Activated CD4-positive, alpha-beta memory T cell treated with anti-CD3 and anti-CD28 coated beads for 36 hours (primary cell): ENCODE data around the gene SNX21. TPM values are rescaled to one million over a fixed set of nuclear protein-coding genes. Genes with fewer than 3 reads are reported as not detected.
A peak's percentile ranks its signal among the peaks of the same experiment; 100 is the strongest.
"Not testable (repeated sequence)": the region's sequence is repeated elsewhere in the genome, so short reads cannot be mapped to it uniquely, and the experiment has no call there.

ENCODE experiments used
- CTCF ChIA-PET: fragments of 350-600 bp; sonication (Branson Sonifier 250); formaldehyde crosslinking; loops from one replicate; lab custom pipeline; 2021; ENCODE audit warnings: antibody characterized with exemption, inconsistent platforms; lab: Charles Lee
- POLR2A ChIA-PET: fragments of 350-600 bp; sonication (Branson Sonifier 250); formaldehyde crosslinking; loops from one replicate; lab custom pipeline; 2021; ENCODE audit warnings: antibody characterized with exemption; lab: Charles Lee
- DNase-seq: peaks from one replicate; pipeline ENCODE4 v3.0.0-alpha.2; 2020
- H3K27ac Mint-ChIP-seq: one replicate; pipeline ENCODE4 v1.8.0; 2021; ENCODE audit warnings: mixed read lengths
- H3K27me3 Mint-ChIP-seq: one replicate; pipeline ENCODE4 v1.8.0; 2021; ENCODE audit warnings: mixed read lengths
- H3K36me3 Mint-ChIP-seq: one replicate; pipeline ENCODE4 v1.8.0; 2021; ENCODE audit warnings: mixed read lengths
- H3K4me1 Mint-ChIP-seq: one replicate; pipeline ENCODE4 v1.8.0; 2021; ENCODE audit warnings: low read depth, mixed read lengths
- H3K4me3 Mint-ChIP-seq: one replicate; pipeline ENCODE4 v1.8.0; 2021; ENCODE audit warnings: mild to moderate bottlenecking, mixed read lengths
- H3K9me3 Mint-ChIP-seq: one replicate; pipeline ENCODE4 v1.8.0; 2021; ENCODE audit warnings: mixed read lengths
- intact Hi-C: fragments of 100-400 bp; cut with micrococcal nuclease; formaldehyde crosslinking; loops from one replicate; pipeline ENCODE4 v1.15.1; 2023
- total RNA-seq, 2 experiments: library from RNA; stranded (reverse); gene quantifications; one replicate each; pipeline ENCODE4 v1.2.3, GENCODE V29; 2021

SNX21 gene, protein sequence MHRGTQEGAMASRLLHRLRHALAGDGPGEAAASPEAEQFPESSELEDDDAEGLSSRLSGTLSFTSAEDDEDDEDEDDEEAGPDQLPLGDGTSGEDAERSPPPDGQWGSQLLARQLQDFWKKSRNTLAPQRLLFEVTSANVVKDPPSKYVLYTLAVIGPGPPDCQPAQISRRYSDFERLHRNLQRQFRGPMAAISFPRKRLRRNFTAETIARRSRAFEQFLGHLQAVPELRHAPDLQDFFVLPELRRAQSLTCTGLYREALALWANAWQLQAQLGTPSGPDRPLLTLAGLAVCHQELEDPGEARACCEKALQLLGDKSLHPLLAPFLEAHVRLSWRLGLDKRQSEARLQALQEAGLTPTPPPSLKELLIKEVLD
- 1 to 10 TPM; 1.8 to 2.2 TPM for total RNA-seq

DNA sequence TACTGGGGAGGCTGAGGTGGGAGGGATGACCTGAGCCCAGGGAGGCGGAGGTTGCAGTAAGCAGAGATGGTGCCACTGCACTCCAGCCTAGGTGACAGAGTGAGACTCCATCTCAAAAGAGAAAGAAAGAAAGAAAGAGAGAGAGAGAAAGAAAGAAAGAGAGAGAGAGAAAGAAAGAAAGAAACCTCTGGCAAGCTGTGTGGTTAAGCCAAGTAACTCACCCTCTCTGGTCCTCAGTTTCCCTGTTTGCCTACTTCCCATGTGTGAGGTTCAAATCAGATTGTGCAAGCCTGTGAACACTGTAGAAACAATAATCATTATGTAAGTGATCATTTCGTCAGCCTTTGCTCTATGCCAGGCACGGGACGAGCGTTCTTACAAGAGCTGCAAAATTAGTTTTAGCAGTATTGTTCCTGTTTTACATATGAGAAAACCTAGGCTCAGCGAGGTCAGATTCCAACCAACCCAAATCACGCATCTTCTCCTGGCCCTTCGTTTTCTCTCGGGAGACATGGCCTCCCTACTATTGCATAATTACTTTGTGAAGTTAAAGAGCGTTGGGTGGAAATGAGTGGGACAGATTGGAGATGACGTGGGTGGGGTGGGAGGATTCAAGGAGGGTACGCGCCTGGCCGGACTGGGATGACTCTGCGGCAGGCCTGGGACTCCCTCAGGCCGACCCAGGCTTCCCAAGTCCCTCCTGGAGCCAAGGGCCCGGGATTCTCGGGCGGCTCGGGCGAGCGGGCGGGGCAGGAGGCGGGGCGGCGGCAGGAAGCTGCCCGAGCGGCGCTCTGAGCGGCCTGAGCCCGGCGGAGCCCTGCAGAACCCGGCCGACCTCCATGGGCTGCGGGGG, at the start of gene SNX21:
SNX21 (plus strand) TSS at position 770 of the 853 bp plus-strand sequence. CDS start 121 bp downstream, outside the sequence.
- POLR2A ChIA-PET, result interaction anchor here (0.8 to 1.3 kb wide), 3 partner anchors 16 to 130 kb away, joined by 3 read pairs; partner anchors contain the start of gene UBE2C
- peak; percentile 61 for DNase-seq
- intact Hi-C loops, result loop anchor here (10.0 kb wide), 1 partner anchor 52 kb away; the partner anchor contains the start of genes SPATA25 and ZSWIM1
- H3K4me1 Mint-ChIP-seq, result peaks cover 13% of the 10 kb centered on the region
- no peaks in the 10 kb centered on the region for H3K36me3 Mint-ChIP-seq
- no peak within 1 kb of the TSS for H3K27ac Mint-ChIP-seq
- CTCF ChIA-PET, result interaction anchor here (2.3 to 2.6 kb wide), 2 partner anchors 9 to 137 kb away, joined by 9 to 10 read pairs; no protein-coding TSS in a partner anchor
- H3K4me3 Mint-ChIP-seq, result peak within 1 kb of the TSS; percentile 66
- no peaks in the 10 kb centered on the region for H3K27me3 Mint-ChIP-seq
- H3K9me3 Mint-ChIP-seq, result no peaks in the 10 kb centered on the region

DNA sequence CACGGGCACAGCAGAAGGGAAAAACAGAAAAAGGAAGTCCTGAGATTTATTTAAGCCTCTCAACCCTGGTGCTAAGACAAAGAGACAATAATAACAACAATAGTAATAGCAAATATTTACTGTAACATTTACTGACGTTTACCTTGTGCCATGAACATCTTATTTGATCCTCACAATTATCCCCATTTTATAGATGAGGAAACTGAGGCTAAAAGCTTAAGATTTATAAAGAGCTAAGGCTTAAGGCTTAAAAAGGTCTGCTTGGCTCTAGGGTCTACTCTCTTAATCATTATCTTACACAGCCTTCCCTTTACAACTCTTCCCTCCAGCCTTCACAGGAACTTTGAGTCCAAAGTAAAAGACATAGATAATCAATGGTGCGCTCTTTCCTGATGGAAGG, 45.2 kb upstream of the SNX21 start:
- peaks cover 5% of the 10 kb centered on the region for H3K36me3 Mint-ChIP-seq
- no peak for DNase-seq
- ChIA-PET POLR2A (no interaction called here), CTCF (interaction anchor here (1.4 to 3.9 kb wide), 2 partner anchors 11 to 17 kb away, joined by 6 to 18 read pairs; no protein-coding TSS in a partner anchor)
- no peaks in the 10 kb centered on the region for H3K27me3 Mint-ChIP-seq
- no peaks in the 10 kb centered on the region for H3K9me3 Mint-ChIP-seq
- no peak overlapping the region for H3K27ac Mint-ChIP-seq
- H3K4me3 Mint-ChIP-seq, result no peak overlapping the region
- H3K4me1 Mint-ChIP-seq, result peaks cover 9% of the 10 kb centered on the region
- intact Hi-C loops, result no loop called here

DNA sequence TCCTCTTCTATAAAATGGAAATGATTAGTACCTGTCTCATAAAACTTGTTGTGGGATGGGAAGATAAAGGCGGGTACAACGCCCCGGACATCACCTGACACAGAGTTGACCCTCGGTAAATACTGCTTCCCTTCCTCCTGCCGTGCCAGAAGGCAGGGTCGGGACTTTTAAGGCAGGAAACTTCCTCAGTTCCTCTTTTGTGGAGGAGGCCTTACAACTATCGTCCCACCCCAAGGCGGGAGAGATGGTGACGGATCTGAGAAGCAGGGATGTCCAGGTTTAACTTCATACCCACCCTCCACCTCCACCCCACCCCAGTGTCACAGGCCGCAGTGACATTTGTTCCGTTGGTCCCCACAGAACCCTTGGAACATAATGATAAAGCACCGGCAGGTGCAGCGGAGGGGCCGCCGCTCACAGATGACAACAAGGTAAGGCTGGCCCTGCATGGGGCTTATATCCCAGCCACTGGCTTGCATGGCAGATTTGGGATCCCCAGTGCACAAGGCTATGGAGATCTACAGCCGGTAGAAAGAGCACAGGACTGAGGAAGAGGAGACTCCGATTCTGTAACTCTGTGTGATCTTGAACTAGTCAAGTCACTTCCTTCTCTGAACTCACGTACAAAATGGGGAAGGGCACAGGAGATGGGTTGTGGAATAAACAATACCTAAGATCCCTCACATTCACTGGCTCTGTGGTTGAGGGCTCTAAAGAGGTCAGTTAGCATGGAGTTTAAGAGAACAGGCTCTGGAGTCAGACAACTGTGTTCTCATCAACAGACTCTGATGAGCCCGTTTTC, 41.1 kb upstream of the SNX21 start:
- H3K27ac Mint-ChIP-seq, result peak overlapping the region; percentile 81
- ChIA-PET POLR2A (interaction anchor here (1.0 kb wide), 1 partner anchor 20 kb away, joined by 3 read pairs; the partner anchor contains the start of gene UBE2C), CTCF (interaction anchor here (0.8 to 1.4 kb wide), 6 partner anchors 12 to 178 kb away, joined by 3 to 6 read pairs (median 4); no protein-coding TSS in a partner anchor)
- H3K36me3 Mint-ChIP-seq, result peaks cover 23% of the 10 kb centered on the region
- peak overlapping the region; percentile 86 for H3K4me3 Mint-ChIP-seq
- DNase-seq, result peak; percentile 20
- intact Hi-C loops, result loop anchor here (2.0 to 5.0 kb wide), 3 partner anchors 20 to 430 kb away; partner anchors contain the start of genes SPATA25, SYS1 and UBE2C
- peaks cover 15% of the 10 kb centered on the region for H3K4me1 Mint-ChIP-seq
- no peaks in the 10 kb centered on the region for H3K27me3 Mint-ChIP-seq
- H3K9me3 Mint-ChIP-seq, result no peaks in the 10 kb centered on the region

DNA sequence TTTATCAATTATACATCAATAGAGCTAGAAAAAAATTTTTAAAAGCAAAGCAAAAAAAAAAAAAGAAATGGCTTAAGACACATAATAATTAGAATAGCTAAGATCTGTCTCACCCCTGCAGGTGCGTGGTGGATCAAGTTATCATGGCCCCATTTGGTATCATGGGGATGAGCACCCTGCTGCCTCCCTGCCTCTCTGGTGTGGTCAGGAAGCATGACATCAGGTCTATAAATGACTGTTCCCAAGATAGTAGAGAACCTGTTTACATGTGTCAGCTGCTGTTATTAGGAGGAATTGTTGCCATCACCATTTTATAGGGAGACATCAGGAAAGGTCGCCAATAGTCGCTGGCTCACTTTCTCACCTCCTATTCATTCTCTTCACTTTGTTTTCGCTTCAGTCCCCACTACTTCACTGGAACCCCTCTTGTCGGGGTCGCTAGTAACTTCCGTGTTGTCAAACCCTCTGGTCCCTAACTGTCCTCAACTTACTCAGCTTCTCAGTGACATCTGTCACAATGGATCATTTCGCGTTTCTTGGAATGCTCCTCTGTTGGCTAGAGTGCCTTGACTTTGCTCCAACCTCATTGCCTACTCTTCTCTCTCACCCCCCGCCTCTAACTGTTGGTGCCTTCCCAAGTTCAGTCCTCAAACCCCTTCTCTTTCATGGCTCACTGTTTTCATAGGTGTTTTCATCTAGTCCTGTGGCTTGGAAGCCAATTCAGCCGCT, 37.1 kb upstream of the SNX21 start:
- Mint-ChIP-seq H3K9me3 (no peaks in the 10 kb centered on the region), H3K4me1 (peaks cover 24% of the 10 kb centered on the region), H3K27ac (no peak overlapping the region), H3K4me3 (no peak overlapping the region), H3K36me3 (peaks cover 24% of the 10 kb centered on the region), H3K27me3 (no peaks in the 10 kb centered on the region)
- POLR2A ChIA-PET, result interaction anchor here (0.6 kb wide), 1 partner anchor 464 kb away, joined by 4 read pairs; no protein-coding TSS in a partner anchor
- no peak for DNase-seq
- intact Hi-C loops, result no loop called here
- CTCF ChIA-PET, result interaction anchor here (1.0 to 1.2 kb wide), 3 partner anchors 172 to 292 kb away, joined by 3 to 6 read pairs (median 5); no protein-coding TSS in a partner anchor

DNA sequence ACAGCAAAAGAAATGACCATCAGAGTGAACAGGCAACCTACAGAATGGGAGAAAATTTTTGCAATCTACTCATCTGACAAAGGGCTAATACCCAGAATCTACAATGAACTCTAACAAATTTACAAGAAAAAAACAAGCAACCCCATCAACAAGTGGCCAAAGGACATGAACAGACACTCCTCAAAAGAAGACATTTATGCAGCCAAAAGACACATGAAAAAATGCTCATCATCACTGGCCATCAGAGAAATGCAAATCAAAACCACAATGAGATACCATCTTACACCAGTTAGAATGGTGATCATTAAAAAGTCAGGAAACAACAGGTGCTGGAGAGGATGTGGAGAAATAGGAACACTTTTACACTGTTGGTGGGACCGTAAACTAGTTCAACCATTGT, 36.1 kb upstream of the SNX21 start:
- DNase-seq, H3K27ac Mint-ChIP-seq, intact Hi-C loops, POLR2A ChIA-PET, H3K4me3 Mint-ChIP-seq, H3K9me3 Mint-ChIP-seq, H3K27me3 Mint-ChIP-seq: not testable (repeated sequence)
- H3K36me3 Mint-ChIP-seq, result peaks cover 30% of the 10 kb centered on the region
- peaks cover 21% of the 10 kb centered on the region for H3K4me1 Mint-ChIP-seq
- CTCF ChIA-PET, result interaction anchor here (2.5 kb wide), 1 partner anchor 137 kb away, joined by 14 read pairs; the partner anchor contains the start of gene PCIF1

DNA sequence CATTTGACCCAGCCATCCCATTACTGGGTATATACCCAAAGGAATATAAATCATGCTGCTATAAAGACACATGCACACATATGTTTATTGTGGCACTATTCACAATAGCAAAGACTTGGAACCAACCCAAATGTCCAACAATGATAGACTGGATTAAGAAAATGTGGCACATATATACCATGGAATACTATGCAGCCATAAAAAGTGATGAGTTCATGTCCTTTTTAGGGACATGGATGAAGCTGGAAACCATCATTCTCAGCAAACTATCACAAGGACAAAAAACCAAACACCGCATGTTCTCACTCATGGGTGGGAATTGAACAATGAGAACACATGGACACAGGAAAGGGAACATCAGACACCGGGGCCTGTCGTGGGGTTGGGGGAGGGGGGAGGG, 35.6 kb upstream of the SNX21 start:
- POLR2A ChIA-PET, H3K4me3 Mint-ChIP-seq, DNase-seq, intact Hi-C loops, H3K27me3 Mint-ChIP-seq, H3K9me3 Mint-ChIP-seq, H3K27ac Mint-ChIP-seq: not testable (repeated sequence)
- CTCF ChIA-PET, result interaction anchor here (0.9 to 2.5 kb wide), 6 partner anchors 10 to 163 kb away, joined by 3 to 15 read pairs (median 10); partner anchors contain the start of gene PCIF1
- peaks cover 25% of the 10 kb centered on the region for H3K36me3 Mint-ChIP-seq
- peaks cover 17% of the 10 kb centered on the region for H3K4me1 Mint-ChIP-seq

DNA sequence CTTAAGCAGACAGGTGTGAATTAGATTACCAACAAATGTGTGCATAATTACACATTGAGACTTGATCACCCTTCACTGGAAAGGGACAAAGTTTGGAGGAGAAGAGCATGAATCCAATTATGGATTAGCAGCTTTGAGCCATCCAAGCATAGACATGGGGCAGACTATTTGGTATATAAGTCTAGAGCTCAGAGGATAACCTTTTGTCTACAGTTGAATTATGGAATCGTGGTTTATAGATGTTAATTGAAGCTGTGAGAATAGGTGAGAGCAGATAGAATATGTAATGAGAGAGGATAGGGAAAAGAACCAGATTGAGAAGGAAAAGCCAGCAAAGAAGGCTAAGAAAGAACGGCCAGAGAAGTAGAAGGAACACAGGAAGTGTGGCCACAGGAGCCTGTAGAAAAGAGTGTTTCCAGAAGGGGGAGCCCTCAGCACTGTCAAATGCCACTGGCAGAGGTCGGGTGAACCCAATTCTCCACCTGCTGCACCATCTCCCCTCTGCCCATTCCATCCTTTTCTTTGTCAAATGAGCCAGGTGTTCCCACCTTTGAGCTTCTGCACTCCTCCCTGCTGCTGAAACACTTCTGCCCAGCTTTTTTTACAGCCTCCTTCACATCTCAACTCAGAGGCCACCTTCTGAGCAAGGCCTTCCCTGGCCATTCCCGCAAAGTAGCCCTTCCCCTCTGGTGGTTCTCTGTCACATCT, 34.5 kb upstream of the SNX21 start:
- Mint-ChIP-seq H3K9me3 (no peaks in the 10 kb centered on the region), H3K4me1 (peaks cover 16% of the 10 kb centered on the region), H3K27ac (peak overlapping the region; percentile 4), H3K36me3 (peaks cover 30% of the 10 kb centered on the region), H3K27me3 (no peaks in the 10 kb centered on the region), H3K4me3 (no peak overlapping the region)
- ChIA-PET CTCF (interaction anchor here (0.6 to 2.5 kb wide), 35 partner anchors 9 to 487 kb away, joined by 3 to 24 read pairs (median 4); partner anchors contain the start of genes CTSA, NEURL2, PCIF1 and ZSWIM1), POLR2A (interaction anchor here (0.5 to 1.4 kb wide), 4 partner anchors 13 to 368 kb away, joined by 3 to 4 read pairs (median 3); partner anchors contain the start of gene UBE2C)
- intact Hi-C loops, result no loop called here
- DNase-seq, result peak; percentile 74

DNA sequence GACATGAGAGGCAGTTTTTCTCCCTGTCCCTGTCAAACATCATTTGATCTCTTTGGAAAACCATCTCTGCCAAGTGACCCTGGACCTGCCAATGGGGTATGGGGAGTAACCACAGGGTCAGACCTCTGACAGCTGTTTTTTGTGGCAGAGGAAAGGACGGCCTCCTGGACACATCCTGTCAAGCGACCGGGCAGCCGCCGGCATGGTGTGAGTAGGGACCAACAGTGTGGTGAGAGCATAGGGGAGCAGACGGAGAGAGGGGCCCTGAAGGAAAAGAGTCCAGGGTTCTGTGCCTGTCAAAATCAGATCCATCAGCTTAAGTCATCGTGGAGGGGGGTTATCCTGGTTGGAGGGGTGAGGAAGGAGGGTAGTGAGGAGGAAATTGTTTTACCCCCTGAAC, 31.7 kb upstream of the SNX21 start:
- Mint-ChIP-seq H3K4me3 (no peak overlapping the region), H3K27ac (no peak overlapping the region), H3K27me3 (no peaks in the 10 kb centered on the region), H3K36me3 (peaks cover 31% of the 10 kb centered on the region), H3K4me1 (peaks cover 10% of the 10 kb centered on the region), H3K9me3 (no peaks in the 10 kb centered on the region)
- intact Hi-C loops, result no loop called here
- ChIA-PET CTCF (no interaction called here), POLR2A (no interaction called here)
- DNase-seq, result no peak

DNA sequence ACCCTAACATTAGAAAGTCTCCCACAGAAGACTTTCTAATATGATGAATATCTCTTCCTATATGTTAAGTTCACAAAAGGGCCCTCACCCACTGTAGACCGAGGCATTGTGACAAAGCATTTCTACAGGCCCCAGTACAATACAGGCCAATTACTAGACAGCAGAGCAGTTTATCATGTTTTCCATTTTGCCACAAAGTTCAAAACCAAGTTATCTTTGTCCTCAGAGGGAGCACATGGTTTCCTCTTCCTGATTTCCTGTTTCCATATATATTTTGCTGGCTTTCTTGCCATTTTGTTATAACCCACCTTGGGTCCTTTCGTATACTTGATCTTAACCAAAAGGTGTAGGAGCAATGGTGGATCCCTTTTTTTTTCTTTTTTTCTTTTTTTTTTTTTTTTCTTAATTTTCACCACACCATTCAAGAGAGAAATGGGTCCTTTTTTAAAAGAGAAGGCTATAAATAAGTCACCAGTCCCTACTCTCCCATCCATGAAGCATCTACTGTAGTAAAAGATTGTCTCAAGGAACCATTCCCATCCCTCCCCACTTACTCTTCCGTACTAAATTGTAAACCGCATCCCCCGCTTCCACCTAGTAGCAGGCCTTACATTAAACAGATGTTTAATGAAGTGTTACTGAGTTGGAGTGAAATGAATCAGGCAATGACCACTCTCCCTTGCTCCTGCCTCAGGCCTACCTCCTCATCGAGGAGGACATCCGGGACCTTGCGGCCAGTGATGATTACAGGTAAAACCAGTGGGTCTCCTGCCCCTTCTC, 23.2 kb upstream of the SNX21 start:
- intact Hi-C loops, result loop anchor here (5.0 to 10.0 kb wide), 2 partner anchors 162 to 554 kb away; partner anchors contain the start of gene ZNF335
- Mint-ChIP-seq H3K4me1 (peaks cover 9% of the 10 kb centered on the region), H3K27me3 (no peaks in the 10 kb centered on the region), H3K36me3 (peaks cover 31% of the 10 kb centered on the region), H3K4me3 (no peak overlapping the region), H3K27ac (peak overlapping the region; percentile 68), H3K9me3 (no peaks in the 10 kb centered on the region)
- DNase-seq, result no peak
- ChIA-PET CTCF (interaction anchor here (1.4 to 2.0 kb wide), 2 partner anchors 11 to 40 kb away, joined by 6 to 15 read pairs; no protein-coding TSS in a partner anchor), POLR2A (no interaction called here)
